SK-N-SH treated with all-trans-retinoic acid at 6 μM for 48 hours (cell line): ENCODE results near the gene HMGCS1.

Experiments
- ARNTL ChIP-seq: fragments of 450-650 bp; formaldehyde crosslinking; IDR thresholded peaks from 2 replicates; pipeline ENCODE4 v1.5.0; 2020; ENCODE audit warnings: low read depth, mild to moderate bottlenecking, moderate library complexity, borderline replicate concordance
- CREB5 ChIP-seq: fragments of 250-450 bp; sonication (Bioruptor Pico); IDR thresholded peaks from 2 replicates; pipeline ENCODE4 v1.5.1; 2020; ENCODE audit warnings: low read depth, mild to moderate bottlenecking, moderate library complexity
- CSRNP3 ChIP-seq: fragments of 250-450 bp; sonication (Bioruptor Pico); IDR thresholded peaks from 2 replicates; pipeline ENCODE4 v1.5.1; 2021; ENCODE audit warnings: mild to moderate bottlenecking, moderate library complexity
- OSR1 ChIP-seq: fragments of 250-450 bp; sonication (Bioruptor Pico); IDR thresholded peaks from 2 replicates; pipeline ENCODE4 v1.8.0; 2022; ENCODE audit warnings: moderate library complexity, mild to moderate bottlenecking, inconsistent platforms
- PATZ1 ChIP-seq: fragments of 250-450 bp; sonication (Bioruptor Pico); IDR thresholded peaks from 2 replicates; pipeline ENCODE4 v1.8.0; 2020; ENCODE audit warnings: mild to moderate bottlenecking, moderate library complexity, borderline replicate concordance
- PPARA ChIP-seq: fragments of 250-450 bp; sonication (Bioruptor Pico); IDR thresholded peaks from 2 replicates; pipeline ENCODE4 v1.5.0; 2020; ENCODE audit warnings: mild to moderate bottlenecking, borderline replicate concordance
- RARB ChIP-seq: fragments of 250-450 bp; sonication (Bioruptor Pico); IDR thresholded peaks from 2 replicates; pipeline ENCODE4 v1.8.0; 2021; ENCODE audit warnings: mild to moderate bottlenecking, moderate library complexity
- TCF4 ChIP-seq: fragments of 250-450 bp; sonication (Bioruptor Pico); IDR thresholded peaks from 2 replicates; pipeline ENCODE4 v1.8.0; 2021; ENCODE audit warnings: mild to moderate bottlenecking, moderate library complexity, borderline replicate concordance
- ZC3H10 ChIP-seq: fragments of 250-450 bp; sonication (Bioruptor Pico); IDR thresholded peaks from 2 replicates; pipeline ENCODE4 v1.5.1; 2021; ENCODE audit warnings: mild to moderate bottlenecking, moderate library complexity
- ZFP3 ChIP-seq: fragments of 250-450 bp; sonication (Bioruptor Pico); IDR thresholded peaks from 2 replicates; pipeline ENCODE4 v1.5.0; 2020; ENCODE audit warnings: mild to moderate bottlenecking, moderate library complexity
- ZNF70 ChIP-seq: fragments of 450-650 bp; formaldehyde crosslinking; IDR thresholded peaks from 2 replicates; pipeline ENCODE4 v1.5.0; 2020; ENCODE audit warnings: mild to moderate bottlenecking, moderate library complexity

- TF ChIP-seq PPARA (no peak), ZNF70 (CRISPR knock-in tag) (no peak), PATZ1 (CRISPR knock-in tag) (no peak), ZC3H10 (CRISPR knock-in tag) (no peak), TCF4 (CRISPR knock-in tag) (no peak), OSR1 (CRISPR knock-in tag) (no peak), CSRNP3 (CRISPR knock-in tag) (no peak), ZFP3 (CRISPR knock-in tag) (no peak), RARB (CRISPR knock-in tag) (no peak), CREB5 (CRISPR knock-in tag) (no peak), ARNTL (CRISPR knock-in tag) (no peak)
Observed at GRCh38 chr5:43316421-43316820, 3.2 kb upstream of the HMGCS1 start.
